ENCODE results near the gene EEA1.

DNA sequence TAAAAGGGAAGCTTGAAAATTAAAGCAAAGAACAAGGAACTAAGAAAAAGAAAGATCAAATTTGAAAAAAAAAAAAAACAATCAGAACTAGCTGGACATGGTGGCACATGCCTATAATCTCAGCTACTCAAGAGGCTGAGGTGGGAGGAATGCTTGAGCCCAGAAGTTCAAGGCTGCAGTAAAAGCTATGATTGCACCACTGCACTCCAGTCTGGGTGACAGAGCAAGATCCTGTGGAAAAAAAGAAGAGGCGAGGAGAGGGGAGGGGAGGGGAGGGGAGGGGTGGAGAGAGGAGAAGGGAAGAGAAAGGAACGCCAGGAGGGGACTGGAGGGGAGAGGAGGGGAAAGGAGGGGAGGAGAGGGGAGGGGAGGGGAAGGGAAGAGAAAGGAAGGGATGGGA, 43.0 kb downstream of the EEA1 start:
- TF ChIP-seq, protein P1, sequence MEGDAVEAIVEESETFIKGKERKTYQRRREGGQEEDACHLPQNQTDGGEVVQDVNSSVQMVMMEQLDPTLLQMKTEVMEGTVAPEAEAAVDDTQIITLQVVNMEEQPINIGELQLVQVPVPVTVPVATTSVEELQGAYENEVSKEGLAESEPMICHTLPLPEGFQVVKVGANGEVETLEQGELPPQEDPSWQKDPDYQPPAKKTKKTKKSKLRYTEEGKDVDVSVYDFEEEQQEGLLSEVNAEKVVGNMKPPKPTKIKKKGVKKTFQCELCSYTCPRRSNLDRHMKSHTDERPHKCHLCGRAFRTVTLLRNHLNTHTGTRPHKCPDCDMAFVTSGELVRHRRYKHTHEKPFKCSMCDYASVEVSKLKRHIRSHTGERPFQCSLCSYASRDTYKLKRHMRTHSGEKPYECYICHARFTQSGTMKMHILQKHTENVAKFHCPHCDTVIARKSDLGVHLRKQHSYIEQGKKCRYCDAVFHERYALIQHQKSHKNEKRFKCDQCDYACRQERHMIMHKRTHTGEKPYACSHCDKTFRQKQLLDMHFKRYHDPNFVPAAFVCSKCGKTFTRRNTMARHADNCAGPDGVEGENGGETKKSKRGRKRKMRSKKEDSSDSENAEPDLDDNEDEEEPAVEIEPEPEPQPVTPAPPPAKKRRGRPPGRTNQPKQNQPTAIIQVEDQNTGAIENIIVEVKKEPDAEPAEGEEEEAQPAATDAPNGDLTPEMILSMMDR (IDR thresholded peaks at IDR 0.05): no peak
- TF ChIP-seq POLR2A (IDR thresholded peaks at IDR 0.05): no peak
